H9 (cell line): ENCODE data around the gene TRAPPC4. TPM values are rescaled to one million over a fixed set of nuclear protein-coding genes. Genes with fewer than 3 reads are reported as not detected.

Source experiments
- DNase-seq: peaks from one replicate; pipeline ENCODE4 v3.0.0-alpha.2; 2017
- H2AFZ ChIP-seq: one replicate; pipeline ENCODE4 v1.6.1; 2013; ENCODE audit warnings: mild to moderate bottlenecking, low read length, control low read depth, moderate library complexity
- H2AK5ac ChIP-seq: 2 replicates; pipeline ENCODE4 v1.6.1; 2013; ENCODE audit warnings: low read length, control low read depth, mixed read lengths; ENCODE audit not compliant: insufficient read length
- H2BK120ac ChIP-seq: one replicate; pipeline ENCODE4 v1.6.1; 2013; ENCODE audit warnings: low read depth, mild to moderate bottlenecking, low read length, control low read depth, inconsistent platforms; ENCODE audit not compliant: poor library complexity, severe bottlenecking
- H2BK12ac ChIP-seq: 2 replicates; pipeline ENCODE4 v1.6.1; 2013; ENCODE audit warnings: low read length, control low read depth, mixed read lengths, low read depth; ENCODE audit not compliant: insufficient read length
- H2BK15ac ChIP-seq: 2 replicates; pipeline ENCODE4 v1.6.1; 2013; ENCODE audit warnings: low read depth, low read length, control low read depth
- H2BK20ac ChIP-seq: one replicate; pipeline ENCODE4 v1.6.1; 2013; ENCODE audit warnings: low read depth, mild to moderate bottlenecking, low read length, control low read depth, inconsistent platforms; ENCODE audit not compliant: poor library complexity, severe bottlenecking
- H2BK5ac ChIP-seq: 2 replicates; pipeline ENCODE4 v1.6.1; 2013; ENCODE audit warnings: low read length, control low read depth, mixed read lengths; ENCODE audit not compliant: insufficient read length
- H3K14ac ChIP-seq: 2 replicates; pipeline ENCODE4 v1.6.1; 2013; ENCODE audit warnings: low read length, control low read depth; ENCODE audit not compliant: insufficient read depth
- H3K18ac ChIP-seq: 2 replicates; pipeline ENCODE4 v1.6.1; 2013; ENCODE audit warnings: low read depth, mild to moderate bottlenecking, mixed read lengths, low read length, control low read depth; ENCODE audit not compliant: insufficient read length
- H3K23ac ChIP-seq: 2 replicates; pipeline ENCODE4 v1.6.1; 2013; ENCODE audit warnings: low read length, control low read depth, mixed read lengths, low read depth; ENCODE audit not compliant: insufficient read length
- H3K23me2 ChIP-seq: 2 replicates; pipeline ENCODE4 v1.6.1; 2013; ENCODE audit warnings: low read depth, mild to moderate bottlenecking, mixed read lengths, low read length, control low read depth; ENCODE audit not compliant: insufficient read length, poor library complexity, severe bottlenecking
- H3K27ac ChIP-seq: 2 replicates; pipeline ENCODE4 v1.5.1; 2013; ENCODE audit warnings: low read length, control low read depth, mixed read lengths, low read depth; ENCODE audit not compliant: insufficient read length
- H3K27me3 ChIP-seq: 2 replicates; pipeline ENCODE4 v1.6.1; 2013; ENCODE audit warnings: low read length, control low read depth, inconsistent platforms; ENCODE audit not compliant: insufficient read depth
- H3K4ac ChIP-seq: 2 replicates; pipeline ENCODE4 v1.6.1; 2013; ENCODE audit warnings: low read depth, mild to moderate bottlenecking, control low read depth, inconsistent platforms, low read length, moderate library complexity
- H3K4me1 ChIP-seq: 2 replicates; pipeline ENCODE4 v1.6.1; 2013; ENCODE audit warnings: low read length, control low read depth, inconsistent platforms; ENCODE audit not compliant: insufficient read depth
- H3K4me2 ChIP-seq: 2 replicates; pipeline ENCODE4 v1.6.1; 2013; ENCODE audit warnings: low read length, control low read depth, mixed read lengths; ENCODE audit not compliant: insufficient read length, insufficient read depth
- H3K56ac ChIP-seq: 2 replicates; pipeline ENCODE4 v1.6.1; 2013; ENCODE audit warnings: low read depth, mild to moderate bottlenecking, mixed read lengths, low read length, control low read depth; ENCODE audit not compliant: insufficient read length
- H3K79me1 ChIP-seq: 2 replicates; pipeline ENCODE4 v1.6.1; 2013; ENCODE audit warnings: low read depth, mild to moderate bottlenecking, moderate library complexity, low read length, control low read depth, inconsistent platforms; ENCODE audit not compliant: insufficient read depth, poor library complexity, severe bottlenecking
- H3K79me2 ChIP-seq: 2 replicates; pipeline ENCODE4 v1.6.1; 2013; ENCODE audit warnings: low read length, control low read depth, inconsistent platforms; ENCODE audit not compliant: insufficient read depth
- H3K9ac ChIP-seq: 2 replicates; pipeline ENCODE4 v1.6.1; 2013; ENCODE audit warnings: low read length, control low read depth, mixed read lengths; ENCODE audit not compliant: insufficient read length; ENCODE audit errors: extremely low read depth
- H3K9me3 ChIP-seq: one replicate; pipeline ENCODE4 v1.6.1; 2013; ENCODE audit warnings: low read depth, low read length, inconsistent platforms; ENCODE audit not compliant: control insufficient read depth
- H3T11ph ChIP-seq: one replicate; pipeline ENCODE4 v1.6.1; 2013; ENCODE audit warnings: mild to moderate bottlenecking, low read length, control low read depth, inconsistent platforms
- H4K20me1 ChIP-seq: one replicate; pipeline ENCODE4 v1.6.1; 2013; ENCODE audit not compliant: control insufficient read depth, insufficient read length, insufficient read depth
- H4K5ac ChIP-seq: 2 replicates; pipeline ENCODE4 v1.6.1; 2013; ENCODE audit warnings: low read depth, mild to moderate bottlenecking, mixed read lengths, low read length, control low read depth; ENCODE audit not compliant: insufficient read length
- H4K8ac ChIP-seq: replicated peaks from 2 replicates; pipeline ENCODE4 v1.6.1; 2013; ENCODE audit warnings: low read length, control low read depth, mixed read lengths, low read depth; ENCODE audit not compliant: insufficient read length
- H4K91ac ChIP-seq: 2 replicates; pipeline ENCODE4 v1.6.1; 2013; ENCODE audit warnings: low read depth, mild to moderate bottlenecking, moderate library complexity, mixed read lengths, low read length, control low read depth; ENCODE audit not compliant: insufficient read length
- H3K27ac Mint-ChIP-seq, 3 experiments: 2 replicates in 2 of 3; 3 replicates in 1 of 3; pipeline ENCODE4 v1.8.0; 2020 to 2021; ENCODE audit warnings: mixed read lengths in 3 of 3, mild to moderate bottlenecking in 1 of 3, moderate library complexity in 1 of 3
- H3K27me3 Mint-ChIP-seq: 2 replicates; pipeline ENCODE4 v1.8.0; 2021; ENCODE audit warnings: low read depth, mild to moderate bottlenecking, moderate library complexity, mixed read lengths
- H3K36me3 Mint-ChIP-seq, 3 experiments: 2 replicates in 2 of 3; 3 replicates in 1 of 3; pipeline ENCODE4 v1.8.0; 2020 to 2021; ENCODE audit warnings: low read depth in 3 of 3, mixed read lengths in 3 of 3; ENCODE audit not compliant: insufficient read depth in 1 of 3
- H3K4me1 Mint-ChIP-seq, 2 experiments: 2 replicates each; pipeline ENCODE4 v1.8.0; 2020; ENCODE audit warnings: mixed read lengths in 2 of 2
- H3K4me3 Mint-ChIP-seq, 2 experiments: 2 replicates in 1 of 2; 3 replicates in 1 of 2; pipeline ENCODE4 v1.8.0; 2020 to 2021; ENCODE audit warnings: mild to moderate bottlenecking in 2 of 2, mixed read lengths in 2 of 2, moderate library complexity in 1 of 2
- H3K9me3 Mint-ChIP-seq, 2 experiments: 2 replicates in 1 of 2; 3 replicates in 1 of 2; pipeline ENCODE4 v1.8.0; 2020; ENCODE audit warnings: mild to moderate bottlenecking in 2 of 2, mixed read lengths in 2 of 2, moderate library complexity in 1 of 2
- CTCF ChIP-seq: fragments of 200-600 bp; sonication (generic); conservative IDR thresholded peaks from 3 replicates; pipeline ENCODE4 v1.8.0; 2021; ENCODE audit warnings: antibody characterized with exemption, mild to moderate bottlenecking
- WGBS: extraction: QIAGEN DNeasy Blood & Tissue Kit; methylation state at CpG from one replicate; pipeline ENCODE4 v1.1.7; 2013; ENCODE audit warnings: missing lambda C conversion rate, low lambda C conversion rate, mixed read lengths; ENCODE audit not compliant: insufficient read length; ENCODE audit errors: extremely low coverage; 5-methylcytosine and 5-hydroxymethylcytosine counted together
- total RNA-seq: library from RNA; stranded (reverse); gene quantifications from 2 replicates; pipeline ENCODE4 v1.2.1, GENCODE V29; 2021

Gene TRAPPC4
- total RNA-seq, 1 experiment from 2014 or later: 82.8 TPM

GRCh38 chr11:119062779-119063178 is 44.2 kb downstream of the TRAPPC4 start:
- H4K8ac ChIP-seq: no peak overlapping the region
- H3K4me2 ChIP-seq: no peak overlapping the region
- H3K56ac ChIP-seq: no peak overlapping the region
- H3K18ac ChIP-seq: no peak overlapping the region
- no peak overlapping the region for H3K9ac ChIP-seq
- H3K4ac ChIP-seq: no peak overlapping the region
- no peak overlapping the region for H3K27ac Mint-ChIP-seq
- H3K9me3 Mint-ChIP-seq: peaks cover 0 to 2% of the 10 kb centered on the region in 2 experiments; a peak in 3 of 5 replicates
- no peak for TF ChIP-seq CTCF
- peaks cover 2 to 6% (median 4%) of the 10 kb centered on the region in 3 experiments; a peak in 5 of 7 replicates for H3K36me3 Mint-ChIP-seq
- no peak overlapping the region for H2AFZ ChIP-seq
- no peak overlapping the region for H2BK15ac ChIP-seq
- peaks cover 8 to 13% of the 10 kb centered on the region in 2 experiments for H3K4me1 Mint-ChIP-seq
- no peaks in the 10 kb centered on the region for H3K27me3 Mint-ChIP-seq
- no peaks in the 10 kb centered on the region for H3K79me2 ChIP-seq
- H3K14ac ChIP-seq: no peak overlapping the region
- no peak overlapping the region for H2BK120ac ChIP-seq
- DNase-seq: no peak
- H4K5ac ChIP-seq: no peak overlapping the region
- H3K4me3 Mint-ChIP-seq: no peak overlapping the region
- no peak overlapping the region for H2BK20ac ChIP-seq
- H4K20me1 ChIP-seq: no peaks in the 10 kb centered on the region
- H3K4me1 ChIP-seq: no peaks in the 10 kb centered on the region
- no peak overlapping the region for H2AK5ac ChIP-seq
- H3K79me1 ChIP-seq: no peaks in the 10 kb centered on the region
- H3K27ac ChIP-seq: no peak overlapping the region
- no CpG with 5 or more reads among the region's 5 CpGs for WGBS
- no peaks in the 10 kb centered on the region for H3K27me3 ChIP-seq
- no peak overlapping the region for H2BK12ac ChIP-seq
- no peak overlapping the region for H3T11ph ChIP-seq
- H3K23ac ChIP-seq: no peak overlapping the region
- peaks cover 3% of the 10 kb centered on the region for H3K23me2 ChIP-seq
- H4K91ac ChIP-seq: no peak overlapping the region
- H3K9me3 ChIP-seq: no peaks in the 10 kb centered on the region
- H2BK5ac ChIP-seq: no peak overlapping the region
